Measurements from ENCODE around the gene GALNTL6.

The GALNTL6 gene

GRCh38 chr4:171889681-171890080 is 76.5 kb downstream of the GALNTL6 start:
- no peak for DNase-seq

DNA sequence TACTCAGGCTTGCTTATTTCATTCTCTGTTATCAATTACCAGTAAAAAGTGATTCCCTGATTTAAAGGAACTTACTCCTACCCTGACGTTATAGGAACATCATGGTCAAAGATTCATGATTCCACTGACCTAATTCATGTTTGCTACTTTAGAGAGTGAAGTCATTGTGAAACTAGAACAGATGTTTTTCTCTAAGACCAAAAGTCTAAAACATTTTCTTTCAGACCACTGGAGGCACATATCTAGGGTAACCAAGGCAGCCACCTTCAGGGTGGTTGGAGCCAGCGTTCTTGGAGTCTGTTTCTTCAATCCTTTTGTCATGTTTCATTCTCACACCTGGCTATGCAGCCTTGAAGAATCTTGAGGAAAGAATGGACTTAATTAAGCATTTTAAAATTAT is 77.8 kb downstream of the GALNTL6 start:
- no peak for DNase-seq

DNA sequence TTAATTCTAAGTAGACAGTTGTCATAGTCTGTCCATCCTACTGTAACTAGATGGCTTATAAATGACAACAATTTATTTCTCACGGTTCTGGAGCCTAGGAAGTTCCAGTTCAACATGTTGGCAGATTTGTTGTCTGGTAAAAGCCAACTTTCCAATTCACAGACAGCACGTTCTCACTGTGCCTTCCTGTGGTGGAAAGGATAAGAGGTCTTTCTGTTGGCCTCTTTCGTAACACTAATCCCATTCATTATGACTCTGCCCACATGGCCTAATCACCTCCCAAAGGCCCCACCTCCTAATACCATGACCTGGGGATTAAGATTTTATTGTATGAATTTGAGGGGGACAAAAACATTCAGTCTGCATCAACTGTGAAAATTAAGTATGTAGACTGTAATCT is 83.2 kb downstream of the GALNTL6 start:
- DNase-seq: no peak

- no peak for DNase-seq
Measured at GRCh38 chr4:171919314-171919713, 106.1 kb downstream of the GALNTL6 start.

DNA sequence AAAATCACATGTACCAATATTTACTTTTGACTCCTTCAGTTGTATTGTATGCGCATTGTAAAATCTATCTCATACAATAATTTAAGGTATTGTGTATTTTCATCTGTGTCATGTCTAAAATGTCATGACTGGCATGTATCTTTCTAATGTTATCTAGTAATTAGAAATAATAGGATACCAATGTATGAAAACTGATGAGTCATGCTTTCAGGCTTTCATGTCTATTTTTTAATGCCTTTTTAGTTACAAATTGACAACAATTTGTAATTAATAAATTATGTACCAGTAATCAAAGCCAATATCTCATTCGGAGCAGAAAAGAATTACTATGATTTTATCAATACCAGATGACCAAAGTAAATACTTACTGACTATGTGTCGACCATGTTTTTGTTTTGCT is 107.7 kb downstream of the GALNTL6 start:
- no peak for DNase-seq

- no peak for DNase-seq
Measured at GRCh38 chr4:171924746-171925376, 111.7 kb downstream of the GALNTL6 start.

DNA sequence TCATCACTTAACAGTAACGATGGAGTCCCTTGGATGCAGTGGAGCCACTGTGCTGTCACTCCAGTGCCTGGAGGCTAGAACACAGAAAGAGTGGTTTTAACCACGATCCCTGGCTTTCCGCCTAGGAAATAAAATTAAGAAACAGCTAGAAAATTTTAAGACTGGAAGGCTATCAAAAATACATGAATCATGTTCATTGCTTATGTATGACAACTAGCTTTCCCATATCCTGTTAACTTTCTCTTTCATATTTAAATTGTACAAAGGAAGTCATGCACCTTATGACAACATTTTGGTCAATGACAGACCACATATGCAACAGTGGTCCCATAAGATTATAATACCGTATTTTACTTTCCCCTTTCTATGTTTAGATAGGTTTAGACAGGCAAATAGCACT is 115.1 kb downstream of the GALNTL6 start:
- no peak for DNase-seq

DNA sequence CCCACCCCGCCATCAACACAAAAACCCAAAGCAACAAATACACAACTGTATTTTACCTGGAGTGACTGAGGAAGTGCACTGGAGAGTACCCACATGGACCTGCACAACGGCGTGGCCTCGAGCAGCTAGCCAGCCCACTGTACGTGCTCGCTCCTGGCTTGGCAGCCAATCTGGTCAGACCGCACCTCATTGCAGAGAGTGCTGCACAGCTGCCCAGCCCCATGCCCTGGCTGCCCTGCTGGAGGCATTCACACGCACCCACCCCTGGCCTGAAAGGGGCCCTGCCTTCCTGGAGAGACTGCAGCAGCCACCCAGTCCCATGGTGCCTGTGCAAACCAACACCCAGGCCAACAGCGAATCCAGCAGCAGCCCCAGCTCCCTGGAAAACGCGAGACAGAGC is 116.3 kb downstream of the GALNTL6 start:
- no peak for DNase-seq

GRCh38 chr4:171929907-171930306 is 116.7 kb downstream of the GALNTL6 start:
- no peak for DNase-seq

DNA sequence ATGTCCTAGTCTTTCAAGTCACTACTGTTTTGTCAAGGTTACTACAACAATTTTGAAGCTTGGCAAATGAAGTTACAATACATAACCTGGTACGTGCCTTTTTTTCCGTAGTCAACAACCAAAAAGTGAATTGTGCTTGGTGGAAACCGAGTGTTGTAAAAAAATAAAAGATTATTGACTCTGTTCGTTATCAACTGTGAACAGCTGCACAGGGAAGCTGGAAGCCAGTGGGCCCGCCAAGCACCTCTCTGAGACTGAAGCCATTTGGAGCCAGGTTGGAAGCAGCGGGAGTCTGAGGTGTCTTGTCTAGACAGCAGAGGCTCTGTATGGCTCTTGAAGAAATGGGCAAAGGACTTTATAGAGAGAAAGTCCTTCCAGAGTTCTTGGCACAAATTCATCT is 119.0 kb downstream of the GALNTL6 start:
- no peak for DNase-seq

DNA sequence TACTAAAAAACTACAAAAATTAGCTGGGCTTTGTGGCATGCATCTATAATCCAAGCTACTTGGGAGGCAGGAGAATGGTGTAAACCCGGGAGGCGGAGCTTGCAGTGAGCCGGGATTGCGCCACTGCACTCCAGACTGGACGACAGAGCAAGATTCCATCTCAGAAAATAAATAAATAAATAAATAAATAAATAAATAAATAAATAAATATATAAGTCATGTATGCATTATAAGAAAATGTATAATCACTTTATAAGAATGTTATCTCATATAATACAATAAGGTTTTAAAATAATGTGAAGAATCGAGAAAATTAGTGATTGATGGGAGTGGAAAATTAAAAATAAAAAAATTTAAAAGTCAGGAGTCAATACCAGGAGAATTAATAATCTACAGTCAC is 127.5 kb downstream of the GALNTL6 start:
- no peak for DNase-seq

- DNase-seq: no peak
Measured at GRCh38 chr4:171947400-171947799, 134.2 kb downstream of the GALNTL6 start.

GRCh38 chr4:171948038-171948437 is 134.8 kb downstream of the GALNTL6 start:
- DNase-seq: no peak

- no peak for DNase-seq
Measured at GRCh38 chr4:171954650-171955049, 141.4 kb downstream of the GALNTL6 start.

DNA sequence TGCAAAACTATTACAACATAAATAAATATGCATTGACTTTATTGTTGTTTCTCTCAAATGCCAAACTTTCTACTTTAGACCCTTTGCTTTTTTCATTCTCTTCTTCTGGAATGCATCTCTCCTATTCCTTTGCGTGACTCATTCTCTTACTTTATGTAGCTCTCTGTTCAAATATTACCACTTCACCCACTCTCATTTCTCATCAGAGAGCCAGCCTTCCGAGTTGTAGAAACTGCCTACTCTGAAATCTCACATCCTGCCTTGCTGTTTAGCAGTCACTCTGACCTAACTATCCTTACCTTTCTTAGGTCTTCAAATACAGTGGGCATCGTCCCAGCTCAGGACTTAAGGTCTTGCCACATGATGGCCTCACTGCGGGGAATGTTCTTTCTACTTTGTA is 143.5 kb downstream of the GALNTL6 start:
- no peak for DNase-seq

- no peak for DNase-seq
Measured at GRCh38 chr4:171962110-171962509, 148.9 kb downstream of the GALNTL6 start.

GRCh38 chr4:171966356-171966755 is 153.2 kb downstream of the GALNTL6 start:
- no peak for DNase-seq

DNA sequence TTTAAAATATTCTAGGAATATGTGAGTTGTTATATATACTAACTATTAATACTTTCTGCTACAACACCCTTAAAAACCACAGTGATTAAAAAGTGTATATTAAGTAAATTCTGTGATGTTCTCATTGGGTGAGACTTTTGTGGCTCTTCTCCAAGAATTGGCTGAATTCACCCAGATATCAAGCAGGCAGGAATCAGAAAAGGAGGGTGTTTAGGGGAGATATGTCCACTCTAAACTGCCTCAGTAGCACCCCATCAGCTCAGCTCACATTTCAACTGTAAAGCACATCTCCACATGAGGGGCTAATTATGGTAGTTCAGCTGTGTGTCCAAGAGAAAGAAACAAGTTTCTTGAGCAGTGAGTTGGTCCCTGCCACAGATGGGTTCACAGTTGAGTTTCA is 165.0 kb downstream of the GALNTL6 start:
- no peak for DNase-seq

- no peak for DNase-seq
Measured at GRCh38 chr4:171979461-171979860, 166.3 kb downstream of the GALNTL6 start.

- DNase-seq: no peak
Measured at GRCh38 chr4:171981185-171981584, 168.0 kb downstream of the GALNTL6 start.

DNA sequence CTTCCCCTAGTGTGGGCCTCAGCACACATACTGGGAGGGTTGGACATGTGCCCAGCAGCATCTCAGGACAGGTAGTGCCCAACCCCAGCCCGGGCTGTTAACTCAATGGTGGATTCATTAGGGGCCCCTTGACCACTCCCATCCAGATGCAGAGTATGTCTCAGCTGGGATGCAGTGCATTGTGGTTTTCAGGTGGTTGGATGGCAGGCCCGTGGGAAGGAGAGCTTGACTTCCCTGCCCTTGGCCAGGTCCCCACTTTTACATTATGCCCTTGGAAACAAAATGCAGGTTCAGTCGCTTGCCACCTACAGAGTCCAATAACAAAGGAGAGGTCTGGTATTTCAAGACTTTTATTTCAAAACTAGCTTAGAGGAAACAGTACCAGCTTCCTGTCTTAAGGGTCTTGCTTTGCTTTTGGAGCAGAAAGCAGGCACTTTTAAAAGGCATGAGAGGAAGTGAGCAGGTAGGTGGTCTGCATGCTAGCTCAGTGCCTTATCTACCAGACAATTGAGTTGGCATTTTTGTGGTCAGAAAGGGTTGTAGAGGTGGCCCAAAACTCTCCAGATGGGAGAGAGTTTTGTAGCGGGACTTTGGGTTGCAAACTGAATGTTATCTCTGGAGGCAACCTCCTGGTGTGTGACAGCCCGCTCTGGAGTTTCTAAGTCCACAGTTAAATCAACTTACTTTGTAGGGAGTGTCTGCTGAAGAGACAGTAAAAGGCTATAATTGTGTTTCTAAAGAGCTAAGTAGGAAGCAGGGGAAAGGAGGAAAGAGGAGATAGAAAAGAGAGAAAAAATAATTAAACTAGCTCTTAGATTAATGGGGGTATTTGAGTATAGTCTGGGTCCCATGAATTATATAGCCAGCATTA is 171.0 kb downstream of the GALNTL6 start:
- no peak for DNase-seq

DNA sequence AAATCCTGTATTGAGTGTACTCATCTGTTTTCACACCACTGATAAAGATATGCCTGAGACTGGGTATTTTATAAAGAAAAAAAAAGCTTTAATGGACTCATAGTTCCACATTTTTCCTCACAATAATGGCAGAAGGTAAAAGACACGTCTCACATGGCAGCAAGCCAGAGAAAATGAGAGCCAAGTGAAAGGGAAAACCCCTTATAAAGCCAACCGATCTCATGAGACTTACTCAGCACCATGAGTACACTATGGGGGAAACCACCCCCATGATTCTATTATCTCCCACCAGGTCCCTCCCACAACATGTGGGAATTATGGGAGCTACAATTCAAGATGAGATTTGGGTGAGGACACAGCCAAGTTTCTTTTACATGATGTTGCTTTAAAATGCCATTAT is 171.9 kb downstream of the GALNTL6 start:
- DNase-seq: no peak

GRCh38 chr4:171993247-171993646 is 180.0 kb downstream of the GALNTL6 start:
- DNase-seq: no peak

- DNase-seq: no peak
Measured at GRCh38 chr4:172007889-172008288, 194.7 kb downstream of the GALNTL6 start.
